Measurements from ENCODE around the gene CCDC30. TPM values are rescaled to one million over a fixed set of nuclear protein-coding genes. Genes with fewer than 3 reads are reported as not detected.

Gene CCDC30
- total RNA-seq, 1 experiment from 2014 or later: 0.34 TPM

GRCh38 chr1:42691157-42691498, 228.0 kb downstream of the CCDC30 start:
- DNase-seq (ENCODE audit: low read depth): no peak

GRCh38 chr1:42692461-42692860, 229.4 kb downstream of the CCDC30 start:
- DNase-seq (ENCODE audit: low read depth): no peak

- no peak for DNase-seq (ENCODE audit: low read depth)
These were observed 229.8 kb downstream of the CCDC30 start for GRCh38 chr1:42692911-42693310.

- DNase-seq (ENCODE audit: low read depth): no peak
These were observed 235.2 kb downstream of the CCDC30 start for GRCh38 chr1:42698081-42698813.

GRCh38 chr1:42700006-42700405, 236.9 kb downstream of the CCDC30 start:
- peak; percentile 48 for DNase-seq (ENCODE audit: low read depth)

- DNase-seq (ENCODE audit: low read depth): no peak
These were observed 240.9 kb downstream of the CCDC30 start for GRCh38 chr1:42703888-42704464.

Other genes with a start within 250 kb of the CCDC30 start
- 22.0 and 31.9 TPM in 2 replicates for gene FOXJ3, start 128.1 kb upstream of the CCDC30 start, total RNA-seq (2014; rRNA removed; shearing (Covaris generic))
- gene RIMKLA, start 82.5 kb upstream of the CCDC30 start, total RNA-seq (2014; rRNA removed; shearing (Covaris generic)): not detected in 2 replicates
- gene ZMYND12, start 7.3 kb upstream of the CCDC30 start, total RNA-seq (2014; rRNA removed; shearing (Covaris generic)): 0.10 TPM in 1 of 2 replicates, not detected in the other
- gene PPCS, start 6.7 kb upstream of the CCDC30 start, total RNA-seq (2014; rRNA removed; shearing (Covaris generic)): 60.5 and 81.7 TPM in 2 replicates
- 88.9 and 99.8 TPM in 2 replicates for gene PPIH, start 195.1 kb downstream of the CCDC30 start, total RNA-seq (2014; rRNA removed; shearing (Covaris generic))
- 851 and 884 TPM in 2 replicates for gene YBX1, start 219.1 kb downstream of the CCDC30 start, total RNA-seq (2014; rRNA removed; shearing (Covaris generic))

Measured in M059J (cell line).